ENCODE data around the gene COL23A1.

Gene COL23A1

GRCh38 chr5:178326374-178326715, 263.8 kb downstream of the COL23A1 start:
- DNase-seq (ENCODE audit: low read depth) = no peak
- H3K4me3 ChIP-seq (ENCODE audit: low read length) = no peak overlapping the region
- TF ChIP-seq CTCF (IDR thresholded peaks at IDR 0.05; ENCODE audit: insufficient read depth, low read depth, low read length, missing control alignments) = no peak

DNA sequence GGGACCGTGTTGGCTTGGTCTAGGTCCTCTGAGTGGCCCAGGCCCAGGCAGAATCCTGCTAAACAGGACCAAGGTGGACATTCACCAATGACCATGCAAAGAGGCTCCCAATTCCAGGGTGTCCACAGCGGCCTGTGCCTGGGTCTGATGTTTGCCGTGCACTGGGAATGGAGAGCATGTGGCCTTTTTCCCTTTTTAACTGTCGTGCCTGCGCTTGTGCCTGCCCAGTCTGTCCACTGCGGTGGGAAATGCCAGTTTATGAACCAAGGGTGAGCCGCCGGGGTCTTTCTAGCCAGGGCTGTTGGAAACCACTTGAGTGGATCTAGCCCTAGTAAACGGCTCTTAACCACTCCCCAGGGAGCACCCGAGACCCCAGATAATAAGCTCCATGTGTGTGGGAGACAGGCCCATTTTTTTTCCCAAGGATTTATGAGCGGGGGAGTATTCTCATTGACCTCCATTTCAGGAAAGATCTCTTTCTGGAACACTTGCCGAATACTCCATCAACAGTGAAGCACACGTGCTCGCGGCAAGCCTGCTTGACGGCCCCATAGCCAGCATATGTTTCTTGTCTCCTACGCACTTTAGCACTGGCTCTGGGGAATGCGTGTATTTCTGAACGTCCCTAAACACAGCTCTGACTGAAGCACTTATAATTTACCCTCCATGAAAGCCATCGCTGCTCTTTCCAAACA, 264.4 kb downstream of the COL23A1 start:
- DNase-seq (ENCODE audit: low read depth) = no peak
- no peak overlapping the region for H3K4me3 ChIP-seq (ENCODE audit: low read length)
- TF ChIP-seq CTCF (IDR thresholded peaks at IDR 0.05; ENCODE audit: insufficient read depth, low read depth, low read length, missing control alignments) = no peak

DNA sequence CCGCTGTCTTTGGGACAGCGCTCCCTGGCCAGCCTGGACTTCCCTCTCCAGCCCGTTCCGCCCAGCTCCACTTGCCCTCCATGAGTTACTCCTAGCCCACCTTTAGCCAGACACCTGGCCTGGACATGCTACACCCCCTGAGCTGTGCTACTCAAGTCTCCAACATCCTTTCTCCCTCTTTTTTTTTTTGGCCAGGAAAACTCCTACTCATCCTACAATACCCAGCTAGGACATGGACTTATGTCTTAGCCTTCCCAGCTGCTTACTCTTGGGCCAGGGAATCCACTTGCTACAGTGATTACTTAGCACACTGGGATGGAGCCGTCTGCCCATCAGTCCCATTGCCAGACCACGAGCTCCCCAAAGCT, 264.9 kb downstream of the COL23A1 start:
- no peak for DNase-seq (ENCODE audit: low read depth)
- no peak overlapping the region for H3K4me3 ChIP-seq (ENCODE audit: low read length)
- TF ChIP-seq CTCF (IDR thresholded peaks at IDR 0.05; ENCODE audit: insufficient read depth, low read depth, low read length, missing control alignments) = no peak

DNA sequence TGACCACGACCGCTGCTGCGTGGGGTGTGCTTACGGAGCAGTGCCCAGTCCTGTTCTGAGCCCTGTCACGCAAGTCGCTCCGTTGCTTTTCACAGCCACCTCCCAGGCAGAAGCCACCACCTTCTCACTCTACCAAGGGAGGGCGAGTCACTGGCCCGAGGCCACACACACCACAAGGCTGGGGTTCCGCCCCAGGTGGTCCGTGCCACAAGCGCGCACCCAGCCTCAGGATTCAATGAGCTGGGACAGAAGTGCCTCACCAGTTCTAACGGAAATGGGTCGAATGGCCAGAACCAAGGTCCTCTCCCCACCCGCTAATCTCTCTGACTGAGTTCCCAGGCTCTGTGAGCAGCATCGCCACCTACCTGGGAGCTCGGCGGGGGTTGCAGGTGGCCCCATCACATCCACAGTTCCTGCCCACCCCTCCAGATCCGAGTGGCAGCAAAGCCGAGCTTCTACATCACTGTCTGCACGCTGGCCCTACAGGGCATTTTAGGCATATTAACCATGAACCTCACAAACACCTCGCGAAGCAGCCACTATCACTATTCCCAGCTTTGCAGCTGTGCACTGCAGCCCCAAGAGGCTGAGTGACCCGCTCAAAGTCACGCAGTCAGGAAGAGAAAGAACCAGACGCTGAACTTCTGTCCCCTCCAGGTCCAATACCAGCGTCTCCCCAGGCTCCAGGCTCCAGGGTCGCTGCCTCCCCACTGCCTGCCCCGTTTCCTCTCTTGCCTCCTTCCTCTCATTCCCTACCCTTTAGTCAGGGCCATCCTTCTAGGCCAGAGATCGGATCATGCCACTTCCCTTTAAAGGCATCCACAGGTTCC, 265.5 kb downstream of the COL23A1 start:
- DNase-seq (ENCODE audit: low read depth) = no peak
- H3K4me3 ChIP-seq (ENCODE audit: low read length) = no peak overlapping the region
- TF ChIP-seq CTCF (IDR thresholded peaks at IDR 0.05; ENCODE audit: insufficient read depth, low read depth, low read length, missing control alignments) = no peak

GRCh38 chr5:178323961-178324360, 266.2 kb downstream of the COL23A1 start:
- no peak overlapping the region for H3K4me3 ChIP-seq (ENCODE audit: low read length)
- no peak for DNase-seq (ENCODE audit: low read depth)
- no peak for TF ChIP-seq CTCF (IDR thresholded peaks at IDR 0.05; ENCODE audit: insufficient read depth, low read depth, low read length, missing control alignments)

- DNase-seq (ENCODE audit: low read depth) = no peak
- no peak overlapping the region for H3K4me3 ChIP-seq (ENCODE audit: low read length)
- TF ChIP-seq CTCF (IDR thresholded peaks at IDR 0.05; ENCODE audit: insufficient read depth, low read depth, low read length, missing control alignments) = no peak
Observed at GRCh38 chr5:178323541-178323865, 266.7 kb downstream of the COL23A1 start.

Data from epithelial cell of esophagus (primary cell).